Neuronal stem cell (in vitro differentiated cells): ENCODE data around the gene MPRIP.
A peak's percentile ranks its signal among the peaks of the same experiment; 100 is the strongest.
"Not testable (repeated sequence)": the region's sequence is repeated elsewhere in the genome, so short reads cannot be mapped to it uniquely, and the experiment has no call there.

Experiments used
- DNase-seq: peaks from one replicate; pipeline ENCODE4 v3.0.0-alpha.2; 2013; ENCODE audit warnings: low spot score
- H2AFZ ChIP-seq: one replicate; pipeline ENCODE4 v1.6.1; 2013; ENCODE audit warnings: mild to moderate bottlenecking, low read length, inconsistent platforms
- H2AK5ac ChIP-seq: 2 replicates; pipeline ENCODE4 v1.6.1; 2013; ENCODE audit warnings: low read depth, mild to moderate bottlenecking, inconsistent platforms, low read length, moderate library complexity, mixed read lengths
- H2BK120ac ChIP-seq: 2 replicates; pipeline ENCODE4 v1.6.1; 2013; ENCODE audit warnings: low read depth, mild to moderate bottlenecking, inconsistent platforms, low read length, moderate library complexity, mixed read lengths
- H2BK12ac ChIP-seq: one replicate; pipeline ENCODE4 v1.6.1; 2013; ENCODE audit warnings: low read length, inconsistent platforms
- H2BK15ac ChIP-seq: 2 replicates; pipeline ENCODE4 v1.6.1; 2013; ENCODE audit warnings: mild to moderate bottlenecking, low read length, inconsistent platforms, mixed read lengths
- H2BK5ac ChIP-seq: one replicate; pipeline ENCODE4 v1.6.1; 2013; ENCODE audit warnings: inconsistent platforms, mild to moderate bottlenecking, low read length, moderate library complexity
- H3K14ac ChIP-seq: one replicate; pipeline ENCODE4 v1.6.1; 2013; ENCODE audit warnings: low read length, inconsistent platforms
- H3K18ac ChIP-seq: 2 replicates; pipeline ENCODE4 v1.6.1; 2013; ENCODE audit warnings: low read length, inconsistent platforms
- H3K23ac ChIP-seq: 2 replicates; pipeline ENCODE4 v1.6.1; 2013; ENCODE audit warnings: low read depth, mild to moderate bottlenecking, mixed read lengths, low read length, inconsistent platforms; ENCODE audit not compliant: poor library complexity
- H3K27ac ChIP-seq: replicated peaks from 3 replicates; pipeline ENCODE4 v1.5.1; 2013; ENCODE audit warnings: low read length, inconsistent platforms
- H3K27me3 ChIP-seq, 3 experiments: 2 replicates each; pipeline ENCODE4 v1.6.1; 2013; ENCODE audit warnings: low read length in 3 of 3, mild to moderate bottlenecking in 2 of 3, inconsistent platforms in 1 of 3, low read depth in 1 of 3, mixed read lengths in 1 of 3, moderate library complexity in 1 of 3; ENCODE audit not compliant: control insufficient read depth in 3 of 3, insufficient read depth in 3 of 3
- H3K36me3 ChIP-seq, 2 donors: replicated peaks in 1 of 2; 2 replicates each; pipeline ENCODE4 v1.6.1; 2013; ENCODE audit warnings: low read length in 2 of 2; ENCODE audit not compliant: control insufficient read depth in 2 of 2, insufficient read depth in 2 of 2
- H3K4ac ChIP-seq: 2 replicates; pipeline ENCODE4 v1.6.1; 2013; ENCODE audit warnings: inconsistent platforms, mild to moderate bottlenecking, low read length, moderate library complexity
- H3K4me1 ChIP-seq, 2 donors: 1 replicate in 1 of 2; 2 replicates in 1 of 2; pipeline ENCODE4 v1.6.1; 2013; ENCODE audit warnings: low read length in 2 of 2, low read depth in 1 of 2; ENCODE audit not compliant: control insufficient read depth in 2 of 2, insufficient read depth in 1 of 2
- H3K4me2 ChIP-seq: one replicate; pipeline ENCODE4 v1.6.1; 2013; ENCODE audit warnings: mild to moderate bottlenecking, low read length, inconsistent platforms; ENCODE audit not compliant: insufficient read depth, poor library complexity, severe bottlenecking
- H3K4me3 ChIP-seq, 2 donors: 2 replicates each; pipeline ENCODE4 v1.5.1; 2013; ENCODE audit warnings: low read length in 2 of 2, mild to moderate bottlenecking in 2 of 2, inconsistent platforms in 1 of 2, moderate library complexity in 1 of 2
- H3K79me1 ChIP-seq: one replicate; pipeline ENCODE4 v1.6.1; 2013; ENCODE audit warnings: low read depth, mild to moderate bottlenecking, inconsistent platforms, low read length, moderate library complexity
- H3K9ac ChIP-seq: one replicate; pipeline ENCODE4 v1.6.1; 2013; ENCODE audit warnings: mild to moderate bottlenecking, low read depth, low read length, inconsistent platforms; ENCODE audit not compliant: poor library complexity
- H3K9me3 ChIP-seq, 2 donors: replicated peaks in 1 of 2; 2 replicates each; pipeline versions ENCODE3 to v1.6.1; 2013; ENCODE audit warnings: low read length in 2 of 2, mild to moderate bottlenecking in 2 of 2, inconsistent platforms in 1 of 2, low read depth in 1 of 2, mixed read lengths in 1 of 2, moderate library complexity in 1 of 2; ENCODE audit not compliant: control insufficient read depth in 2 of 2, insufficient read depth in 1 of 2
- H4K8ac ChIP-seq: one replicate; pipeline ENCODE4 v1.6.1; 2013; ENCODE audit warnings: low read depth, mild to moderate bottlenecking, inconsistent platforms, low read length, moderate library complexity
- H4K91ac ChIP-seq: one replicate; pipeline ENCODE4 v1.6.1; 2013; ENCODE audit warnings: low read length, low read depth, mild to moderate bottlenecking, inconsistent platforms; ENCODE audit not compliant: poor library complexity
- WGBS, 2 donors: extraction: QIAGEN DNeasy Blood & Tissue Kit; methylation state at CpG; one replicate each; pipeline ENCODE4 v1.1.7; 2013; ENCODE audit warnings: missing lambda C conversion rate in 2 of 2, mixed read lengths in 1 of 2; ENCODE audit not compliant: insufficient read length in 2 of 2, insufficient replicate concordance in 1 of 2; ENCODE audit errors: extremely low coverage in 2 of 2; 5-methylcytosine and 5-hydroxymethylcytosine counted together

The MPRIP gene

GRCh38 chr17:17001076-17001777, 41.0 kb upstream of the MPRIP start:
- no peak overlapping the region for H4K8ac ChIP-seq
- no CpG with 5 or more reads among the region's 9 CpGs for WGBS, 2 donors
- no peak overlapping the region for H3K23ac ChIP-seq
- H2BK120ac ChIP-seq = no peak overlapping the region
- no peak for DNase-seq
- H2BK12ac ChIP-seq = peak overlapping the region; percentile 73
- no peak overlapping the region for H3K27ac ChIP-seq
- H3K36me3 ChIP-seq = no peaks in the 10 kb centered on the region
- H2BK15ac ChIP-seq = no peak overlapping the region
- H3K9me3 ChIP-seq = peaks cover 0 to 4% of the 10 kb centered on the region in 2 donors
- H3K4me3 ChIP-seq = no peak overlapping the region
- H3K4me1 ChIP-seq = no peaks in the 10 kb centered on the region
- H2BK5ac ChIP-seq = no peak overlapping the region
- no peaks in the 10 kb centered on the region for H3K79me1 ChIP-seq
- H3K4ac ChIP-seq = no peak overlapping the region
- H3K4me2 ChIP-seq = no peak overlapping the region
- no peak overlapping the region for H2AK5ac ChIP-seq
- H3K9ac ChIP-seq = no peak overlapping the region
- H4K91ac ChIP-seq = no peak overlapping the region
- H2AFZ ChIP-seq = peak overlapping the region; percentile 80
- no peak overlapping the region for H3K14ac ChIP-seq
- H3K18ac ChIP-seq = no peak overlapping the region
- H3K27me3 ChIP-seq = peaks cover 0 to 3% (median 0%) of the 10 kb centered on the region in 3 experiments

DNA sequence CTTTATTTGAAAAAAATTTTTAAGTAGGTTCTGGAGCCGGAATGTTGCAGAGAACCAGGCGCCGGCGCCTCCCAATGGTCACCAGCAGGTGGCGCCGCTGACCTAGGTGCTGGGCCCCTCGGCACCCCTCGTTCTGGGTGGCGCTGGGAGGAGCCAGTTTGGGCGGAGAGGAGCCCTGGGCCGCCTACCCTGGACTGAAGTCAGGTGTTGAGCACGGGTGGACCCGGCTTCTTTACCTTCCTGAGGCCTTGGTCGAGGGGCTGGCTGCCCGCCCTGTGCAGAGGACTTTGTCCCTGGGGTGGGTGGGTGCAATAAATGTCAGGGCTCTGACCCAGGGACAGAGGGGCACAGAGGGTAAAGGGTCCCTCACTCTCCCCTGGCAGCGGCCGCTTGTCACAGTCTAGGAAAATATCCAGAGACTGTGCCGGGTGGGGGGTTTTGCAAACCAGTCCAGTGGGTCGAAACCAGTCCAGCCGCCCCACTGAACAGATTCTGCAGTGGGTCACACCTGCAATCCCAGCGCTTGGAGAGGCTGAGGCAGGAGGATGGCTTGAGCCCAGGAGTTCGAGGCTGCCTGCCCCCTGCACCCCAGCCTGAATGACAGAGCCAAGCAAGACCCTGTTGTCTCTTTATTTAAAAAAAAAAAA, 40.3 kb upstream of the MPRIP start:
- WGBS, 2 donors = no CpG with 5 or more reads among the region's 22 CpGs
- Histone ChIP-seq H2BK120ac (no peak overlapping the region), H3K9me3 (peaks cover 0 to 4% of the 10 kb centered on the region in 2 donors), H2AK5ac (no peak overlapping the region), H3K4ac (no peak overlapping the region), H3K23ac (no peak overlapping the region), H3K9ac (no peak overlapping the region), H4K91ac (no peak overlapping the region), H3K27me3 (peaks cover 0 to 3% (median 0%) of the 10 kb centered on the region in 3 experiments), H2BK5ac (no peak overlapping the region), H3K4me3 (no peak overlapping the region), H4K8ac (no peak overlapping the region), H3K27ac (no peak overlapping the region), H2BK12ac (no peak overlapping the region), H2AFZ (peak overlapping the region; percentile 80), H3K4me2 (no peak overlapping the region), H3K79me1 (no peaks in the 10 kb centered on the region), H3K18ac (peak overlapping the region; percentile 48), H3K36me3 (no peaks in the 10 kb centered on the region), H2BK15ac (no peak overlapping the region), H3K4me1 (no peaks in the 10 kb centered on the region), H3K14ac (no peak overlapping the region)
- DNase-seq = peak; percentile 68

- not testable (repeated sequence) for H4K91ac ChIP-seq, H3K9me3 ChIP-seq, H4K8ac ChIP-seq, H3K4me2 ChIP-seq, H3K27ac ChIP-seq, H2BK120ac ChIP-seq, H3K9ac ChIP-seq, H3K23ac ChIP-seq, H2BK15ac ChIP-seq, H2BK5ac ChIP-seq, H2AK5ac ChIP-seq, H3K27me3 ChIP-seq, H3K4me3 ChIP-seq, DNase-seq, H3K4me1 ChIP-seq, H3K4ac ChIP-seq, H3K79me1 ChIP-seq, H2AFZ ChIP-seq, H3K36me3 ChIP-seq, H3K14ac ChIP-seq
- no CpG with 5 or more reads among the region's 20 CpGs for WGBS, 2 donors
- Histone ChIP-seq H3K18ac (peak overlapping the region; percentile 35), H2BK12ac (peak overlapping the region; percentile 84)
These were observed 39.2 kb upstream of the MPRIP start for GRCh38 chr17:17002731-17003715.
